ENCODE data around the gene FAM120B.

FAM120B gene

DNA sequence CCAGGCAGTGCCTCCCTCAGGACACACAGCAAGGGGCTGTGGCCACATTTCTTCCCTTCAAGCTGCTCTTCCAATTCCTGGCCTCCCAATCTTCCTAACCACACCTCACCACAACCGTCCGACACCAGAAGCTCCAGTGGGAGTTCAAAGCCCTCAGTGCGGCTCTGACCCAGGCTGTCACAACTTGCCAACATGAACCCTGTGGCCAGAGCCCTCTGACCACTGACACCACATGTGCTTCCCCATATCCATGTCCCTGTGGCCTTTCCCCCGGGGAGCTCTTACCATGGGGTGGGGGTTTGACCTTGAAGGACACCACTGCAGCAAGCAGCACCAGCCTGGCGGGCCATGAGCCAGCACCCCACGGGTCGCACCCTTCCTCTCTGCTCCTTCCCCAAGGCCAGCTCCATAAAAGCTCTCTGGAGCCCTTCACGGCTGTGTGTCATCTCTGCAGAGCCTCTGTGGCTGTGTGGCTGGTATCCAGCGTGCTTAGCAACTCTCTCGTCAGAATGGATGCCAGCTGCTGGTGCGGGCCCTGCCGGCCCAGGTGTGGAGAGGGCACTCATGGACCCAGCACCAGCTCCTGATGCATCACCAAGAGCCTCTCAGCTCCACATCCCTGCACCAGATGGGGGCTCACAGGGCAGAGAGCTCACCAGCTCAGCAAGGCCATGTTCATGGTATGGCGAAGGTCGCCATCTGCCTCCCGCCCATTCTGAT, 140.4 kb downstream of the FAM120B start:
- no peak for FAIRE-seq
- TF ChIP-seq PAX5 (IDR thresholded peaks at IDR 0.05; ENCODE audit: insufficient read depth, low read length, severe bottlenecking) (no peak), POU2F2 (IDR thresholded peaks at IDR 0.05; ENCODE audit: low read depth, low read length) (no peak), POLR2AphosphoS5 (IDR thresholded peaks at IDR 0.05; ENCODE audit: low read depth, low read length) (no peak), TAF1 (IDR thresholded peaks at IDR 0.05; ENCODE audit: low read depth, low read length) (no peak), SPI1 (IDR thresholded peaks at IDR 0.05; ENCODE audit: low read depth, low read length) (no peak), POLR2A (IDR thresholded peaks at IDR 0.05; ENCODE audit: low read depth, low read length) (no peak)
- DNase-seq (ENCODE audit: insufficient read length, low spot score), result no peak

GRCh38 chr6:170447561-170447930, 141.0 kb downstream of the FAM120B start:
- DNase-seq (ENCODE audit: insufficient read length, low spot score) (no peak), FAIRE-seq (no peak)
- no peak for TF ChIP-seq POLR2AphosphoS5 (IDR thresholded peaks at IDR 0.05; ENCODE audit: low read depth, low read length)
- no peak for TF ChIP-seq POU2F2 (IDR thresholded peaks at IDR 0.05; ENCODE audit: low read depth, low read length)
- no peak for TF ChIP-seq PAX5 (IDR thresholded peaks at IDR 0.05; ENCODE audit: insufficient read depth, low read length, severe bottlenecking)
- no peak for TF ChIP-seq POLR2A (IDR thresholded peaks at IDR 0.05; ENCODE audit: low read depth, low read length)
- TF ChIP-seq TAF1 (IDR thresholded peaks at IDR 0.05; ENCODE audit: low read depth, low read length), result no peak
- TF ChIP-seq SPI1 (IDR thresholded peaks at IDR 0.05; ENCODE audit: low read depth, low read length), result no peak

DNA sequence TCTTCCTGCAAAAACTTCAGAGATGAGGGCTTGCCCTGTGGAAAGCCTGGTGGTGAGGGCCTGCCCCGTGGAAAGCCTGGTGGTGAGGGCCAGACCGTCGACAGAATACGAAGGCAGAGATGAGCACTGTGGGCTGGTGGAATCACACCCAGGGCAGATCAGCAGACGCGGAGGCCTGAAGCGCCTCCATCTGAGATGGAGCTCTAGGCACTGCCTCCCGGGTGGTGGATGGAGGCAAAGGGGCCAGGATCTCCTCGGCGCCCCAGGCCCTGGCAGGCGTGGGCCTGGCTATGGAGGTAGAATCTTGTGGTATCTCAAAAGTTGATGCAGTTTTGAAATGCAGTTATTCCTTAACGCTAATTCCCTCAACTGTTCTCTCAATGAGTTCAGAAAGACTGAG, 141.8 kb downstream of the FAM120B start:
- no peak for TF ChIP-seq TAF1 (IDR thresholded peaks at IDR 0.05; ENCODE audit: low read depth, low read length)
- no peak for TF ChIP-seq PAX5 (IDR thresholded peaks at IDR 0.05; ENCODE audit: insufficient read depth, low read length, severe bottlenecking)
- TF ChIP-seq POU2F2 (IDR thresholded peaks at IDR 0.05; ENCODE audit: low read depth, low read length), result no peak
- no peak for TF ChIP-seq POLR2AphosphoS5 (IDR thresholded peaks at IDR 0.05; ENCODE audit: low read depth, low read length)
- no peak for TF ChIP-seq POLR2A (IDR thresholded peaks at IDR 0.05; ENCODE audit: low read depth, low read length)
- TF ChIP-seq SPI1 (IDR thresholded peaks at IDR 0.05; ENCODE audit: low read depth, low read length), result no peak
- DNase-seq (ENCODE audit: insufficient read length, low spot score) (no peak), FAIRE-seq (no peak)

DNA sequence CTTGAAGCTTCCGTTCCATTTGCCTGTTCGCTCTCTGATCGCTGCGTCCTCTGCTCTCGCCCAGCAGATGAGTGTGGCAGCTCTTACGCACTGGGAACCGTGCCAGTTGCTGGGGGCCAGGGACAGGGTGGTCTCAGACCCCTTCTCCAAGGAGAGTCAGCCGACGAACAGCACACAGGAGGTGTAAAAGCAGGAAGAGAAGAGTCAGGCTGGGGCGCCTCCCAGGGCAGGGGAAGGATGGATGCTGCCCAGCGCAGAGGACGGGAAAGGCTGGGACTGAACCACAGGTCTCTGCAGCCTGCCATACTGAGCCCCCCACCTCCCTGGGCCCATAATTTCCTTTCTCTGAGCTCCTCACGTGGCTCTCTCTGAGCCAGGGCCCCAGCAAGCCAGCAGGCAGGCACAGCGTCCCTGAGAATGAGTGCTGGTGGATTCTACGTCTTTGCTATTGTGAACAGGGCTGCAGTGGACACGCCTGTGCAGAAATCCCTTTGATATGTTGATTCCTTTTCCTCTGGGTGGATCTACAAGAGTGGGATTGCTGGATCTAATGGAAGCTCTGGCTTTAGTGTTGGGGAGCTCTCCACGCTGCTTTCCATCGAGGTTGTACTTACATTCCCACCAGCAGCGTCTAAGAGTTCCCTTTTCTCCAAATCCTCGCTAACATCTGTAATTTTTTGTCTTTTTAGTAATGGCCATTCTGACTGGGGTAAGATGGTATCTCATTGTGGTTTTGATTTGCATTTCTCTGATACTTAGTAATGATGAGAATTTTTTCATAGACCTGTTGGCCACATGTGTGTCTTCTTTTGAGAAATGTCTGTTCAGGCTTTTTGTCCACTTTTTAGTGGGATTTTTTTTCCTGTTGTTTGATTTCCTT, 142.4 kb downstream of the FAM120B start:
- DNase-seq (ENCODE audit: insufficient read length, low spot score) (no peak), FAIRE-seq (no peak)
- TF ChIP-seq PAX5 (IDR thresholded peaks at IDR 0.05; ENCODE audit: insufficient read depth, low read length, severe bottlenecking) (no peak), POLR2AphosphoS5 (IDR thresholded peaks at IDR 0.05; ENCODE audit: low read depth, low read length) (no peak), POU2F2 (IDR thresholded peaks at IDR 0.05; ENCODE audit: low read depth, low read length) (no peak), POLR2A (IDR thresholded peaks at IDR 0.05; ENCODE audit: low read depth, low read length) (no peak), SPI1 (IDR thresholded peaks at IDR 0.05; ENCODE audit: low read depth, low read length) (no peak), TAF1 (IDR thresholded peaks at IDR 0.05; ENCODE audit: low read depth, low read length) (no peak)

- DNase-seq (ENCODE audit: insufficient read length, low spot score) (no peak), FAIRE-seq (no peak)
- TF ChIP-seq POU2F2 (IDR thresholded peaks at IDR 0.05; ENCODE audit: low read depth, low read length), result no peak
- no peak for TF ChIP-seq SPI1 (IDR thresholded peaks at IDR 0.05; ENCODE audit: low read depth, low read length)
- no peak for TF ChIP-seq TAF1 (IDR thresholded peaks at IDR 0.05; ENCODE audit: low read depth, low read length)
- TF ChIP-seq PAX5 (IDR thresholded peaks at IDR 0.05; ENCODE audit: insufficient read depth, low read length, severe bottlenecking), result no peak
Measured at GRCh38 chr6:170449835-170450753, 143.5 kb downstream of the FAM120B start.

DNA sequence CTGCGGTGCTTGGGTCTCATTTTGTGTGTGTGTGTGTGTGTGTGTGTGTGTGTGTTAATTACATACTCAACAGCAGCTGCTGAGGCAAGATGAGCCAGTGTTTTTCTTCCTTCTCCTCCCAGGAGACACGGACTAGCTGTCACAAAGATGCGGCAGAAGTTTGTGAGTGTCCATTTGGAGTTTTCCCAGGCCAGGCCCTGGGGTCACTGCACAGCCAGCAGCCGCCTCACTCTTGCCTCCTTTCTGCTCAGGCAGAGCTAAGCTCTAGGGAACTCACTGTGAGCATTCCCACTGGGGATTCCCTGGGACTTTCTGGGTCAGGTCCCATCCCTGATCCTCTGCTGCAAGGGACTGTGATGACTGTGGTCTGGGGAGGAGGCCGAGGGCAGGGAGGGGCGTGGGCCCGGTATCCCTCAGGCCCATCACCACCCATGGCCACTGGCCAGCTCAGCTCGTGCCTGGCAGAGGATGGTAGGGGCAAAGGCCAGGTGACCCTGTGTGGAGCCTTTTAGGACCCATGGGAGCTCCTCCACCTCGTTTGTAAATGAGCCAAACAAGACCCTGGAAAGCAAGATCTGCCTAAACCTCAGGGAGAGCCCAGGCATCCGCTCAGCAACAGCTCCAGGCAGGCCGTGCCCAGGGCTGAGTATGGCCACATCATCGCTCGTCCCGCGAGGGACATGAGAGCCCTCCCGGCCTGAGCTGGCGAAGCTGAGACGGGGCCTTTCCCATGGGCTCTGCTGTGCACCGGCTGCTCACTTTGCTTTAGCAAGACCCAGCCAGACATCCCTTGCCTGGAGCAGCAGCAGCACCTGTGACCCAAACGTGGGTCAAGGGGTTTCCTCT, 144.6 kb downstream of the FAM120B start:
- DNase-seq (ENCODE audit: insufficient read length, low spot score) (no peak), FAIRE-seq (no peak)
- no peak for TF ChIP-seq TAF1 (IDR thresholded peaks at IDR 0.05; ENCODE audit: low read depth, low read length)
- TF ChIP-seq PAX5 (IDR thresholded peaks at IDR 0.05; ENCODE audit: insufficient read depth, low read length, severe bottlenecking), result no peak
- no peak for TF ChIP-seq POU2F2 (IDR thresholded peaks at IDR 0.05; ENCODE audit: low read depth, low read length)
- TF ChIP-seq POLR2A (IDR thresholded peaks at IDR 0.05; ENCODE audit: low read depth, low read length), result no peak
- no peak for TF ChIP-seq SPI1 (IDR thresholded peaks at IDR 0.05; ENCODE audit: low read depth, low read length)
- TF ChIP-seq POLR2AphosphoS5 (IDR thresholded peaks at IDR 0.05; ENCODE audit: low read depth, low read length), result no peak

DNA sequence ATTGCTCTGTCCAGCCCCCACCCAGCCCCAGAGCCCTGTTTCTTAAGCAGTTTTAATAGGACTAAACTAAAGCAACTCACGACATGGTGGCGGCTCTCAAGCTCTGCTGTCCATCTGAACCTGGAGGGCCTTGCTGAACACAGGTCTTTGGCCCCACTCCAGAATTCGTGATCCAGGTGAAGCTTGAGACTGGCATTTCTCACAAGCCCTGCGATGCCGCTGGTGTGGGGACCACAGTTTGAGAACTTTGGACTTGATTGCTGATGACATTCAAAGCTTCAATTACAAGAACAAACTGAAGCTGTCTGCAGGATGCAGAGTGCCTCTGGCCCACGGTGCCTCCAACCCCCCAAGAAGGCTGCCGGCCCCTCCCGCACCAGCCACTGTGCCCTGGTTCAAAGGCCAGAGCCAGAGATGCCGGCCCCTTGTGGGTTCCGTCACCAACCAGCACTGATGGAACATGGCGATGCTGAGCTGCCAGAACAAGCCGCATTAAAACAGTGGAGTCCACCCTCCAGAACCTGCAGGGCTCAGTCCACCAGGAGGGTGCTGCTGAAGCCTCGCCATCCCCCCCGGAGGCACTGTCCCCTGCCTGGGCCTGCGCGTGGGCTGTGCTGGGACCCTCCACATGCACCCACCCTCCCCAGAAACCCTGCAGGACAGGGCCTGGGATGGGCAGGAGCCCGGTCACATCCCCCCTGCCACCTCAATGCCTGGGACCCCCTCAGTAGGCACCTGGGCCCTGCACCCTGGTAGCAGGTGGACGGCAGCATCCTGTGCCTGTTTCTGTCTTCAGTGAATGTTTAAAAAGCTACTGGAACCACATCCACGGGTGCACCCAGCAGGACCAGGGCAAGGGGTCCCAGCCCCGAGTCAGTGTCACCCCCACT, 145.4 kb downstream of the FAM120B start:
- DNase-seq (ENCODE audit: insufficient read length, low spot score) (no peak), FAIRE-seq (no peak)
- TF ChIP-seq POLR2AphosphoS5 (IDR thresholded peaks at IDR 0.05; ENCODE audit: low read depth, low read length), result no peak
- TF ChIP-seq PAX5 (IDR thresholded peaks at IDR 0.05; ENCODE audit: insufficient read depth, low read length, severe bottlenecking), result no peak
- no peak for TF ChIP-seq POLR2A (IDR thresholded peaks at IDR 0.05; ENCODE audit: low read depth, low read length)
- no peak for TF ChIP-seq POU2F2 (IDR thresholded peaks at IDR 0.05; ENCODE audit: low read depth, low read length)
- no peak for TF ChIP-seq TAF1 (IDR thresholded peaks at IDR 0.05; ENCODE audit: low read depth, low read length)
- TF ChIP-seq SPI1 (IDR thresholded peaks at IDR 0.05; ENCODE audit: low read depth, low read length), result no peak
